ENCODE results near the gene PRMT7. TPM values are rescaled to one million over a fixed set of nuclear protein-coding genes. Genes with fewer than 3 reads are reported as not detected.
A peak's percentile ranks its signal among the peaks of the same experiment; 100 is the strongest.

Gene PRMT7
- total and polyA plus RNA-seq, 2 donors from 2014 or later, result 20.4 to 33.7 TPM

GRCh38 chr16:68269793-68270192, 41.0 kb upstream of the PRMT7 start:
- H3K4me1 ChIP-seq (ENCODE audit: control insufficient read depth in 2 of 3, insufficient read depth in 2 of 3, low read depth in 1 of 3, low read length in 3 of 3), result peaks cover 0 to 15% (median 6%) of the 10 kb centered on the region in 3 donors
- no peak for FAIRE-seq

GRCh38 chr16:68270353-68270752, 40.5 kb upstream of the PRMT7 start:
- TF ChIP-seq, protein P1, sequence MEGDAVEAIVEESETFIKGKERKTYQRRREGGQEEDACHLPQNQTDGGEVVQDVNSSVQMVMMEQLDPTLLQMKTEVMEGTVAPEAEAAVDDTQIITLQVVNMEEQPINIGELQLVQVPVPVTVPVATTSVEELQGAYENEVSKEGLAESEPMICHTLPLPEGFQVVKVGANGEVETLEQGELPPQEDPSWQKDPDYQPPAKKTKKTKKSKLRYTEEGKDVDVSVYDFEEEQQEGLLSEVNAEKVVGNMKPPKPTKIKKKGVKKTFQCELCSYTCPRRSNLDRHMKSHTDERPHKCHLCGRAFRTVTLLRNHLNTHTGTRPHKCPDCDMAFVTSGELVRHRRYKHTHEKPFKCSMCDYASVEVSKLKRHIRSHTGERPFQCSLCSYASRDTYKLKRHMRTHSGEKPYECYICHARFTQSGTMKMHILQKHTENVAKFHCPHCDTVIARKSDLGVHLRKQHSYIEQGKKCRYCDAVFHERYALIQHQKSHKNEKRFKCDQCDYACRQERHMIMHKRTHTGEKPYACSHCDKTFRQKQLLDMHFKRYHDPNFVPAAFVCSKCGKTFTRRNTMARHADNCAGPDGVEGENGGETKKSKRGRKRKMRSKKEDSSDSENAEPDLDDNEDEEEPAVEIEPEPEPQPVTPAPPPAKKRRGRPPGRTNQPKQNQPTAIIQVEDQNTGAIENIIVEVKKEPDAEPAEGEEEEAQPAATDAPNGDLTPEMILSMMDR (IDR thresholded peaks at IDR 0.05; ENCODE audit: borderline replicate concordance, extremely low read depth, insufficient read depth), result no peak
- Histone ChIP-seq H3K27ac (ENCODE audit: low read depth in 2 of 2, low read length in 2 of 2) (no peak overlapping the region), H3K9ac (ENCODE audit: low read length in 3 of 3) (no peak overlapping the region)

More at GRCh38 chr16:68269793-68270192, 41.0 kb upstream of the PRMT7 start:
- TF ChIP-seq, protein P1 (IDR thresholded peaks at IDR 0.05; ENCODE audit: borderline replicate concordance, extremely low read depth, insufficient read depth), result no peak
- no peak overlapping the region for H3K9ac ChIP-seq (ENCODE audit: low read length in 3 of 3)
- peaks cover 0 to 7% (median 0%) of the 10 kb centered on the region in 3 donors for H3K36me3 ChIP-seq (ENCODE audit: control insufficient read depth in 2 of 3, insufficient read depth in 3 of 3, low read length in 3 of 3)
- no peak overlapping the region for H3K4me3 ChIP-seq (ENCODE audit: low read length in 3 of 3)
- no peak for DNase-seq
- H3K27me3 ChIP-seq (ENCODE audit: control insufficient read depth, insufficient read depth, low read length), result no peaks in the 10 kb centered on the region
- H3K9me3 ChIP-seq (ENCODE audit: control insufficient read depth in 2 of 3, insufficient read depth in 1 of 3, low read length in 3 of 3), result no peaks in the 10 kb centered on the region
- intact Hi-C loops (cut with DNase I), result loop anchor here (10.0 kb wide), 1 partner anchor 45 kb away; the partner anchor contains the start of genes PRMT7 and SLC7A6OS
- H3K27ac ChIP-seq (ENCODE audit: low read depth in 2 of 2, low read length in 2 of 2), result no peak overlapping the region

GRCh38 chr16:68272507-68273209, 38.2 kb upstream of the PRMT7 start:
- H3K4me3 ChIP-seq (ENCODE audit: low read length in 3 of 3), result no peak overlapping the region

More at GRCh38 chr16:68270353-68270752, 40.5 kb upstream of the PRMT7 start:
- Histone ChIP-seq H3K9me3 (ENCODE audit: control insufficient read depth in 2 of 3, insufficient read depth in 1 of 3, low read length in 3 of 3) (no peaks in the 10 kb centered on the region), H3K36me3 (ENCODE audit: control insufficient read depth in 2 of 3, insufficient read depth in 3 of 3, low read length in 3 of 3) (peaks cover 0 to 7% (median 0%) of the 10 kb centered on the region in 3 donors), H3K4me1 (ENCODE audit: control insufficient read depth in 2 of 3, insufficient read depth in 2 of 3, low read depth in 1 of 3, low read length in 3 of 3) (peaks cover 0 to 15% (median 4%) of the 10 kb centered on the region in 3 donors), H3K4me3 (ENCODE audit: low read length in 3 of 3) (no peak overlapping the region), H3K27me3 (ENCODE audit: control insufficient read depth, insufficient read depth, low read length) (no peaks in the 10 kb centered on the region)
- FAIRE-seq, result no peak
- no peak for DNase-seq
- intact Hi-C loops (cut with DNase I), result no loop called here

More at GRCh38 chr16:68272507-68273209, 38.2 kb upstream of the PRMT7 start:
- Histone ChIP-seq H3K4me1 (ENCODE audit: control insufficient read depth in 2 of 3, insufficient read depth in 2 of 3, low read depth in 1 of 3, low read length in 3 of 3) (peaks cover 0 to 13% (median 0%) of the 10 kb centered on the region in 3 donors), H3K9me3 (ENCODE audit: control insufficient read depth in 2 of 3, insufficient read depth in 1 of 3, low read length in 3 of 3) (no peaks in the 10 kb centered on the region), H3K36me3 (ENCODE audit: control insufficient read depth in 2 of 3, insufficient read depth in 3 of 3, low read length in 3 of 3) (peaks cover 0 to 7% (median 0%) of the 10 kb centered on the region in 3 donors), H3K27ac (ENCODE audit: low read depth in 2 of 2, low read length in 2 of 2) (peak overlapping the region; percentile 52 to 80), H3K27me3 (ENCODE audit: control insufficient read depth, insufficient read depth, low read length) (no peaks in the 10 kb centered on the region), H3K9ac (ENCODE audit: low read length in 3 of 3) (peak overlapping the region in 1 of 3 donors; percentile 31)
- TF ChIP-seq, protein P1 (IDR thresholded peaks at IDR 0.05; ENCODE audit: borderline replicate concordance, extremely low read depth, insufficient read depth), result no peak
- intact Hi-C loops (cut with DNase I), result no loop called here
- DNase-seq, result peak in 2 of 5 donors; percentile 44 to 66
- no peak for FAIRE-seq
